GM12878 (cell line): ENCODE measurements around the gene SPEG. TPM values are rescaled to one million over a fixed set of nuclear protein-coding genes. Genes with fewer than 3 reads are reported as not detected.

Source experiments
- ATAC-seq: fragments of 200-7000 bp; cut with Tn5 transposase; 3 replicates; pipeline ENCODE4 v1.9.1; 2020; ENCODE audit warnings: mild to moderate bottlenecking, moderate library complexity
- BruUV-seq: library from RNA; stranded (reverse); fragments of 400-500 nt; replicated peaks from 2 replicates; lab custom pipeline; 2021; lab: Mats Ljungman, UMichigan
- CTCF ChIA-PET: fragments of 300-600 bp; sonication (Branson Sonifier 250); formaldehyde crosslinking; extraction: SDS; loops from one replicate; lab custom pipeline; 2021; ENCODE audit warnings: inconsistent platforms; lab: Yijun Ruan, JAX
- POLR2A ChIA-PET: fragments of 350-600 bp; formaldehyde crosslinking; extraction: SDS; loops from one replicate; lab custom pipeline; 2021; ENCODE audit warnings: inconsistent platforms; lab: Charles Lee
- RAD21 ChIA-PET: fragments of 300-600 bp; sonication (Branson Sonifier 250); formaldehyde crosslinking; loops from one replicate; lab custom pipeline; 2023; ENCODE audit warnings: antibody characterized with exemption; ENCODE audit not compliant: unreplicated experiment; lab: Charles Lee
- SMC1A ChIA-PET: fragments of 300-600 bp; sonication (Branson Sonifier 250); formaldehyde crosslinking; loops from one replicate; lab custom pipeline; 2023; ENCODE audit not compliant: unreplicated experiment, uncharacterized antibody; lab: Charles Lee
- DNase-seq: peaks from one replicate; pipeline ENCODE4 v3.0.0-alpha.2; 2011; ENCODE audit warnings: low read depth, low spot score
- FAIRE-seq: peaks from 3 replicates; lab custom pipeline; 2011; peaks lifted over from hg19 to GRCh38; lab: Jason Lieb, UNC
- H2AFZ ChIP-seq: 2 replicates; pipeline ENCODE4 v1.6.0; 2011; ENCODE audit warnings: low read depth, low read length, control low read depth; ENCODE audit not compliant: control insufficient read depth
- H3K27ac ChIP-seq: 2 replicates; pipeline ENCODE4 v1.5.1; 2011; ENCODE audit warnings: control low read depth; ENCODE audit not compliant: control insufficient read depth, insufficient read depth
- H3K27me3 ChIP-seq, 2 experiments: replicated peaks in 1 of 2; 2 replicates each; pipeline versions ENCODE4 v1.6.0 to v1.6.1; 2011; ENCODE audit warnings: low read length in 1 of 2; ENCODE audit not compliant: control insufficient read depth in 2 of 2, insufficient read depth in 2 of 2
- H3K36me3 ChIP-seq, 2 experiments: 2 replicates each; pipeline ENCODE4 v1.5.1; 2011; ENCODE audit warnings: low read length in 1 of 2; ENCODE audit not compliant: control insufficient read depth in 2 of 2, insufficient read depth in 2 of 2
- H3K4me1 ChIP-seq: 2 replicates; pipeline ENCODE4 v1.6.1; 2011; ENCODE audit warnings: mild to moderate bottlenecking, low read length, moderate library complexity, mixed read lengths; ENCODE audit not compliant: control insufficient read depth, insufficient read depth
- H3K4me2 ChIP-seq: 2 replicates; pipeline ENCODE4 v1.6.0; 2011; ENCODE audit warnings: control low read depth; ENCODE audit not compliant: control insufficient read depth, insufficient read depth
- H3K4me3 ChIP-seq: fragments of 200-600 bp; sonication (generic); 2 replicates; pipeline ENCODE4 v1.5.1; 2016
- H3K79me2 ChIP-seq: 2 replicates; pipeline ENCODE4 v1.6.0; 2011; ENCODE audit warnings: low read length; ENCODE audit not compliant: control insufficient read depth, insufficient read depth
- H3K9ac ChIP-seq: 2 replicates; pipeline ENCODE4 v1.8.0; 2011; ENCODE audit warnings: low read length, control low read depth, mixed read lengths; ENCODE audit not compliant: control insufficient read depth, insufficient read depth
- H3K9me3 ChIP-seq: replicated peaks from 3 replicates; pipeline ENCODE4 v1.5.1; 2011; ENCODE audit warnings: mild to moderate bottlenecking, low read length; ENCODE audit not compliant: control insufficient read depth, insufficient read depth
- H4K20me1 ChIP-seq: 2 replicates; pipeline ENCODE4 v1.6.0; 2011; ENCODE audit not compliant: control insufficient read depth, insufficient read depth
- BACH1 ChIP-seq: fragments of 450-650 bp; IDR thresholded peaks from 2 replicates; pipeline ENCODE4 v1.6.1; 2017; ENCODE audit warnings: mild to moderate bottlenecking, borderline replicate concordance
- BRCA1 ChIP-seq: IDR thresholded peaks from 2 replicates; pipeline ENCODE4 v1.6.1; 2011; ENCODE audit warnings: low read depth, low read length, improper control_type of control experiment
- ELK1 ChIP-seq: IDR thresholded peaks from 2 replicates; pipeline ENCODE4 v1.6.1; 2012; ENCODE audit warnings: low read depth, low read length, improper control_type of control experiment
- GABPA ChIP-seq: IDR thresholded peaks from 2 replicates; pipeline ENCODE4 v1.6.1; 2014; ENCODE audit warnings: antibody characterized with exemption, low read depth, mild to moderate bottlenecking, inconsistent platforms
- NFYA ChIP-seq: IDR thresholded peaks from 2 replicates; pipeline ENCODE4 v1.6.1; 2011; ENCODE audit warnings: low read depth, mild to moderate bottlenecking, low read length, improper control_type of control experiment, borderline replicate concordance
- PBX3 ChIP-seq: IDR thresholded peaks from 2 replicates; pipeline ENCODE4 v1.6.1; 2011; ENCODE audit warnings: mild to moderate bottlenecking, low read depth, low read length, moderate library complexity; ENCODE audit not compliant: insufficient replicate concordance
- RCOR1 ChIP-seq: conservative IDR thresholded peaks from 2 replicates; pipeline ENCODE4 v1.6.1; 2012; ENCODE audit warnings: low read depth, low read length, improper control_type of control experiment
- SREBF2 ChIP-seq: IDR thresholded peaks from 2 replicates; pipeline ENCODE4 v1.6.1; 2012; ENCODE audit warnings: mild to moderate bottlenecking, low read length
- ZBTB33 ChIP-seq: fragments of 450-650 bp; IDR thresholded peaks from 2 replicates; pipeline ENCODE4 v1.6.1; 2017; ENCODE audit warnings: mild to moderate bottlenecking
- ZNF207 ChIP-seq: fragments of 450-650 bp; IDR thresholded peaks from 2 replicates; pipeline ENCODE4 v1.6.1; 2014; ENCODE audit warnings: antibody characterized with exemption, mild to moderate bottlenecking, borderline replicate concordance
- ZZZ3 ChIP-seq: IDR thresholded peaks from 2 replicates; pipeline ENCODE4 v1.6.1; 2011; ENCODE audit warnings: low read depth; ENCODE audit not compliant: control insufficient read depth, insufficient read length
- WGBS: methylation state at CpG from one replicate; pipeline ENCODE4 v1.1.6; 2016; ENCODE audit warnings: low lambda C conversion rate; ENCODE audit not compliant: insufficient replicate concordance, insufficient coverage; ENCODE audit errors: missing lambda C conversion rate; 5-methylcytosine and 5-hydroxymethylcytosine counted together
- in situ Hi-C: fragments of 300-500 bp; cut with MboI; formaldehyde crosslinking; loops from 9 replicates; pipeline ENCODE4 v1.14.3; 2018; ENCODE audit warnings: mixed read lengths
- intact Hi-C: fragments of 100-400 bp; cut with micrococcal nuclease; formaldehyde crosslinking; loops from one replicate; pipeline ENCODE4 v1.14.2; 2022; ENCODE audit not compliant: unreplicated experiment
- polyA plus RNA-seq, 11 experiments: library from polyadenylated mRNA; depleted of rRNA in 4 of 11; unstranded in 6 of 11; stranded (reverse) in 5 of 11; fragments of >200 nt; fragmentation: Nextera tagmentation in 4 of 11; fragmentation: Illumina TruSeq in 1 of 11; extraction: Ambion mirVana in 4 of 11; extraction: Trizol in 1 of 11; gene quantifications; 1 replicate in 1 of 11; 2 replicates in 10 of 11; pipeline versions ENCODE4 v1.2.1 to v1.2.3, GENCODE V29; 2011 to 2016; ENCODE audit warnings: inconsistent platforms in 2 of 11, missing spikeins in 2 of 11, low read depth in 1 of 11
- total RNA-seq, 4 experiments: library from RNA; depleted of rRNA in 3 of 4; stranded (reverse); fragments of >200 nt in 3 of 4; fragmentation: Illumina TruSeq in 1 of 4; extraction: Trizol in 1 of 4; gene quantifications; 2 replicates each; pipeline versions ENCODE4 v1.2.1 to v1.2.3, GENCODE V29; 2013 to 2021

SPEG gene
- total and polyA plus RNA-seq, 10 of the 15 experiments (the other 5 are each of a cell fraction or from before 2014, with no cell fraction given) = 0.03 to 0.28 TPM; not detected in 8

GRCh38 chr2:219464286-219465032 is 29.8 kb downstream of the SPEG start:
- TF ChIP-seq BACH1 (no peak), GABPA (no peak), NFYA (no peak), ZZZ3 (no peak), ZNF207 (no peak), BRCA1 (no peak), SREBF2 (no peak), ZBTB33 (no peak), RCOR1 (no peak), ELK1 (no peak), PBX3 (no peak)
- in situ Hi-C loops (no loop called here), intact Hi-C loops (no loop called here)
- CTCF ChIA-PET = interaction anchor here (1.9 kb wide), 2 partner anchors 12 to 66 kb away, joined by 4 to 16 read pairs; no protein-coding TSS in a partner anchor
- ATAC-seq = peak; percentile 46; the same call in 2 of the 3 replicates
- WGBS = 50% methylated on average over 19 of the region's 21 CpGs
- Histone ChIP-seq H3K9ac (no peak overlapping the region), H3K79me2 (no peaks in the 10 kb centered on the region), H3K4me2 (no peak overlapping the region), H3K36me3 (no peaks in the 10 kb centered on the region), H3K9me3 (no peaks in the 10 kb centered on the region), H3K4me3 (no peak overlapping the region), H3K27ac (no peak overlapping the region), H2AFZ (no peak overlapping the region), H3K4me1 (no peaks in the 10 kb centered on the region), H4K20me1 (no peaks in the 10 kb centered on the region), H3K27me3 (no peaks in the 10 kb centered on the region)
- SMC1A ChIA-PET = interaction anchor here (0.7 kb wide), 1 partner anchor 68 kb away, joined by 3 read pairs; no protein-coding TSS in a partner anchor
- no TSS peak for BruUV-seq
- RAD21 ChIA-PET = no interaction called here
- no peak for DNase-seq
- POLR2A ChIA-PET = no interaction called here
- no peak for FAIRE-seq
